NCI-H69 (cell line): ENCODE results near the gene ZDHHC11B.

Experiments used
- DNase-seq: peaks from one replicate; lab custom pipeline; 2025; lab: John Stamatoyannopoulos, UW

ZDHHC11B gene

GRCh38 chr5:672329-673160 is 112.0 kb downstream of the ZDHHC11B start:
- DNase-seq, result peak; percentile 89

GRCh38 chr5:671459-672328 is 112.8 kb downstream of the ZDHHC11B start:
- peak; percentile 81 for DNase-seq

DNA sequence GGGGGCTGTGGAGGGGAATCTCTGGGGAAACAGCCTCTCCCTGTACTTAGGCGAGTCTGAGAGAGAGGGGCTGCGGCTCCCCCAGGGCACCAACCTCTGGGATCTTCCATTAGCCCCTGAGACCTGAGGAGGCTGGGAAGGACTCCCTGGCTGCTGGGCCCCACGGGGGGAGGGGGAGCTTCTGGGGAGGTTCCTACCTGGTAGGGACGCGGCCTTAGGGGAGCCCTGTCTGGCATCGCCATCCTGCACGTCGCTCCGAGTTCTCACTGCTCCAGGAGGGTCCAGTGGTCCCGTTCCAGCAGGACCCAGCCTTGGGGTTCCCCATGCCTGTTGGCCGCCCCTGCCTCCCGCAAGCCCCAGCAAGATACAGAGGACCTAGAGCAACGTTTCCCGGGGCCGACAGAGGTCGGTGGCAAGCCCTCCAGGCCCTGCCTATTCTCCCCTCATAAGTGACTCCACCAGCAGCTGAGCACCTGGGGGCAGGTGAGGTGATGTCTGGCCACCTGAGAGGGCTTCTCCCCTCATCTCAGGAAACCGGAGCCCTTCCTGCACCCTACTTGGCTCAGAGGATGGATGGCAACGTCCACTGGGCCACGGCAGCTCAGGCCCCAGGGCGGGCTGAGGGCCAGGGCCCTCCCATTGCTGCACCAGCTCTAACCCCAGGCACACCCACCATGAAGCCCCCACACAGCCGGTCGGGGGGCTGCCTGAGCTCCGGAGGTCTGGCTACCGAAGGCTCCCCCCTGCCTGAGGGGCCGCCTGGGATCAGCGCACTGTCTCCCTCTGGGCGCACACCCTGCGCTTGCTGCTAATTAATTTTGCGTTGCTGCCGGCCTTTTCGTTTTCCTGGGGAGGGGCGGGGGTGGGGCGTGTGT is 113.9 kb downstream of the ZDHHC11B start:
- DNase-seq, result no peak

GRCh38 chr5:669842-670395 is 114.6 kb downstream of the ZDHHC11B start:
- peak; percentile 14 for DNase-seq

GRCh38 chr5:669111-669841 is 115.3 kb downstream of the ZDHHC11B start:
- peak; percentile 23 for DNase-seq

- DNase-seq, result no peak
Measured at GRCh38 chr5:668283-668995, 116.1 kb downstream of the ZDHHC11B start.

- no peak for DNase-seq
Measured at GRCh38 chr5:666816-667498, 117.6 kb downstream of the ZDHHC11B start.

GRCh38 chr5:665956-666711 is 118.4 kb downstream of the ZDHHC11B start:
- no peak for DNase-seq

DNA sequence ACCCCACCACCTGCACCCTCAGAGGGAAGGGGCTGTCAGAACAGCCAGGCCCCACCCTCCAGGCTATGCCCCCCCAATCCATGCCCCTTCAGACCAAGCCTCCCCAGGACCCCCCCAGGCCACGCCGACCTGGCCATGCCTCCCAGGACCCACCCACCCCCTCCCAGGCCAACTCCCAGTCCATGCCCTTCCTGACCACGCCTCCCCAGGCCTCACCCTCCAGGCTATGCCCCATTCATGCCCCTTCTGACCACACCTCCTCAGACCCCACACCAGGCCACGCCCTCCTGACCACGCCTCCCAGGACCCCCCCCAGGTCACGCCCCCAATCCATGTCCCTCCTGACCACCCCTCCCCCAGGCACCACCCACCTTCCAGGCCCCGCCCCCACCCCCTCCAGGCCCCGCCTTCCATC is 119.0 kb downstream of the ZDHHC11B start:
- DNase-seq, result no peak

DNA sequence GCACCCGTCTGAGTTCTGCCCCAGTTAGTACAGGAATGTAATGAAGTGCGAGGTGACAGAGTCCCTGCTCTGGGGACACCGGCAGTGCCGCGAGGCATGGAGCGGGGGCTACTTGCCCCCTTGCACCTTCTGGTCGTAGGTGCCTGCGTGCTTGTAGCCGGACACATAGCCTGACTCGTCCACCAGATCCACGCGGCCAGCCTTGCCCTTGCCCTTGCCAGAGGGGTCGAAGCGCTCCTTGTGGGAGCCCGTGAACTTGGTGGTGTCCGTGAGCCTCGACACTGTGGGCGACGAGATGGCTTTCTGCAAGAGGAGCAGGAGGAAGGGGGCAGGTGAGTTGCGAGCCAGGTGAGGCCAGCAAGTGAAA is 119.6 kb downstream of the ZDHHC11B start:
- DNase-seq, result no peak

- no peak for DNase-seq
Measured at GRCh38 chr5:664343-664993, 120.1 kb downstream of the ZDHHC11B start.

DNA sequence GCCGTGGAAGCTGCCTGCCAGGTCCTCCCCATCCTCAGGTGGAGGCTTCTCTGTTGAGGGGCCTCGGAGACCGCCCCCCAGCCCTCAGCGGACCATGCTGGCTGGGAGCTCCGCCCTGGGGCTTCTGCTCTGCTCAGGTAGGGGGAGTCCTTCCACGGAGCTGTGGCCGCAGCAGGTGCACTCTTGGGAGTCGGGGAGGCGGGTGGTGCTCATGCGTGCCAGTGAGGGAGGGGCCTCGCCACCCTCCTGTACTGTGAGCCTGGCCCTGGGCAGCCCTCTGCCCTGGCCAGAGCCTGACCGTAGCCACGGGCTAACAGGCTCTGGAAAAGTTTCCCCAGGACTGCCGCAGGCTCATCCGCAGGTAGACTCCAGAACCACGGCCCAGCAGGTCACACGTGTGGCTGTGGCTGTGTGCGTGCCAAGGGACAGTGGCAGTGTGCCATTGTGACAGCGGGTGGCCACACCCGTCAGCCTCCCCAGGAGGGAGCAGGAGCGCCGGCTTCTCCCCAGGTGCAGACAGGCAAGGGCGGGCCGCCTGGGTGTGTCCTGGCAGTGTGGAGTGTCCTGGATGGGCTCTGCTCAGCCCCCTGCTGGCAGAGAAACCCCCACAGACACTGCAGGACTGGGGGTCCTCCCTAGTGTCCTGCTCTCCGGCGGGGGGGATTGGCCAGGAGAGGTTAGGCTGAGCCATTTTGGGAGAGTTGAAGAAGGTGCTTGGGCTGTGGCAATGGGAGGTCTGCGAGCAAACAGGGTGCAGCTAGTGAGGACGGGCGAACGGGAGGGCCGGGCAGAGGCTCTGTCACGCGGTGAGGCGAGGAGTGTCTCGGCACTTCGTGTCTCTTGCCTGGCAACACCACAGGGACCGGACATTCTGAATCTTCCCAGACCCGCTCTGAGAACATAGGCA is 120.8 kb downstream of the ZDHHC11B start:
- no peak for DNase-seq

- no peak for DNase-seq
Measured at GRCh38 chr5:662751-663435, 121.6 kb downstream of the ZDHHC11B start.

- no peak for DNase-seq
Measured at GRCh38 chr5:661891-662750, 122.4 kb downstream of the ZDHHC11B start.

GRCh38 chr5:660491-661030 is 124.0 kb downstream of the ZDHHC11B start:
- no peak for DNase-seq
